ENCODE data around the gene TRMT112. TPM values are rescaled to one million over a fixed set of nuclear protein-coding genes. Genes with fewer than 3 reads are reported as not detected.

Gene TRMT112
- total RNA-seq = 100 to 1,000 TPM in 2 of 3 donors, 10 to 100 TPM in 1; 98.4 to 106 (median 105) TPM
- total RNA-seq (2013) = 195 TPM

DNA sequence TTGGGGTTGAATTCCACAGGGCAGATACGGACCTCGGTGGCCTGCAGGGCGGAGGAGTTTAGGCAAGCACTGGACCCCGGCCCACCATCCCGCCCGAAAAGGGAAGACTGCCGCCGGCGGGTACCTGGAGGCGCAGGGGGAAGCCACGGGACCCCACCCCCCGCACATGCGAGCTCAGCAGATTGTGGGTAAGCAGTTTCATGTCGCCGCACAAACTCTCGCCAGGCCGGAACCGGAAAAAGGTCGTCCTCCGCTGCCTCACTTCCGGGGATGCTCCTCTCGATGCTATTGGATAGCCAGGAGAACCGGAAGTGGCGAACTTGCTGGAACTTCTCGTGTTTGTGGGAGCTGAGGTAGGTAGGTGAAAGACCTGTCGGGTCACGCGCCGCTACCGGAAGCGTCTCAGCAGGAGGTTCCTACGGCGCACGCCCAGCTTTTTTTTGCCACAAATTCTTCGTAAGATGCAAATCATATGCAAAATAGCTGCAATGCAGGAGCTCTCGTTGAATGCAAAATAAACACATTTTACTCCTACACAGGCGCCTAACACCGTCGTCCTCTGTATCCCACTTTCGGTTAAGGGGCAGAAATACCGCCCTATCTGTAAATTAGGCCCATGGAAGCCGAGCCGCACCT, at the start of gene TRMT112:
TRMT112 (minus strand) TSS at position 235 of the 636 bp plus-strand sequence; CDS start at position 202, 33 bp downstream.
- H3K4me1 Mint-ChIP-seq = peaks cover 54 to 61% of the 10 kb centered on the region in 2 donors

GRCh38 chr11:64366751-64367150, 49.4 kb upstream of the TRMT112 start:
- Mint-ChIP-seq H3K36me3 (peaks cover 7% of the 10 kb centered on the region), H3K9me3 (no peaks in the 10 kb centered on the region), H3K4me1 (peaks cover 0 to 5% of the 10 kb centered on the region in 2 donors), H3K27ac (no peak overlapping the region), H3K4me3 (no peak overlapping the region), H3K27me3 (ENCODE audit: low read depth in 2 of 2) (no peaks in the 10 kb centered on the region)
- no peaks in the 10 kb centered on the region for H3K9me3 ChIP-seq (ENCODE audit: control insufficient read depth, insufficient read depth, low read length)
- TF ChIP-seq, protein P1, sequence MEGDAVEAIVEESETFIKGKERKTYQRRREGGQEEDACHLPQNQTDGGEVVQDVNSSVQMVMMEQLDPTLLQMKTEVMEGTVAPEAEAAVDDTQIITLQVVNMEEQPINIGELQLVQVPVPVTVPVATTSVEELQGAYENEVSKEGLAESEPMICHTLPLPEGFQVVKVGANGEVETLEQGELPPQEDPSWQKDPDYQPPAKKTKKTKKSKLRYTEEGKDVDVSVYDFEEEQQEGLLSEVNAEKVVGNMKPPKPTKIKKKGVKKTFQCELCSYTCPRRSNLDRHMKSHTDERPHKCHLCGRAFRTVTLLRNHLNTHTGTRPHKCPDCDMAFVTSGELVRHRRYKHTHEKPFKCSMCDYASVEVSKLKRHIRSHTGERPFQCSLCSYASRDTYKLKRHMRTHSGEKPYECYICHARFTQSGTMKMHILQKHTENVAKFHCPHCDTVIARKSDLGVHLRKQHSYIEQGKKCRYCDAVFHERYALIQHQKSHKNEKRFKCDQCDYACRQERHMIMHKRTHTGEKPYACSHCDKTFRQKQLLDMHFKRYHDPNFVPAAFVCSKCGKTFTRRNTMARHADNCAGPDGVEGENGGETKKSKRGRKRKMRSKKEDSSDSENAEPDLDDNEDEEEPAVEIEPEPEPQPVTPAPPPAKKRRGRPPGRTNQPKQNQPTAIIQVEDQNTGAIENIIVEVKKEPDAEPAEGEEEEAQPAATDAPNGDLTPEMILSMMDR (IDR thresholded peaks at IDR 0.05) = no peak
- no peak for DNase-seq
- ATAC-seq = no peak
- H3K27me3 ChIP-seq (ENCODE audit: control insufficient read depth, insufficient read depth, low read length) = no peaks in the 10 kb centered on the region
- no CpG with 5 or more reads among the region's 1 CpG for WGBS (ENCODE audit: insufficient coverage)
- no peak overlapping the region for H3K4me3 ChIP-seq (ENCODE audit: low read length)
- intact Hi-C loops (cut with micrococcal nuclease) = no loop called here
- peaks cover 51% of the 10 kb centered on the region for H3K36me3 ChIP-seq (ENCODE audit: control insufficient read depth, insufficient read depth, low read length)
- H3K27ac ChIP-seq (ENCODE audit: low read length) = no peak overlapping the region
- H3K4me1 ChIP-seq (ENCODE audit: control insufficient read depth, insufficient read depth, low read length) = no peaks in the 10 kb centered on the region

More for the DNA sequence above, at the start of gene TRMT112:
- Mint-ChIP-seq H3K27me3 (ENCODE audit: low read depth in 2 of 2) (no peaks in the 10 kb centered on the region), H3K36me3 (no peaks in the 10 kb centered on the region), H3K9me3 (no peaks in the 10 kb centered on the region), H3K27ac (peak within 1 kb of the TSS; percentile 88 to 99), H3K4me3 (peak within 1 kb of the TSS; percentile 97)
- peaks cover 30% of the 10 kb centered on the region for H3K4me1 ChIP-seq (ENCODE audit: control insufficient read depth, insufficient read depth, low read length)
- H3K27me3 ChIP-seq (ENCODE audit: control insufficient read depth, insufficient read depth, low read length) = no peaks in the 10 kb centered on the region
- intact Hi-C loops (cut with micrococcal nuclease) = loop anchor here (1.0 to 5.0 kb wide), 4 partner anchors 12 to 130 kb away; partner anchors contain the start of genes CCDC88B, ESRRA and STIP1
- H3K36me3 ChIP-seq (ENCODE audit: control insufficient read depth, insufficient read depth, low read length) = peaks cover 32% of the 10 kb centered on the region
- peak within 1 kb of the TSS; percentile 86 for H3K27ac ChIP-seq (ENCODE audit: low read length)
- H3K9me3 ChIP-seq (ENCODE audit: control insufficient read depth, insufficient read depth, low read length) = no peaks in the 10 kb centered on the region
- TF ChIP-seq, protein P1 (IDR thresholded peaks at IDR 0.05) = no peak
- ATAC-seq (peak; percentile 62 to 84 (median 76)), DNase-seq (peak; percentile 87 to 100)
- WGBS (ENCODE audit: insufficient coverage) = under 1% methylated on average over 43 of the region's 43 CpGs
- H3K4me3 ChIP-seq (ENCODE audit: low read length) = peak within 1 kb of the TSS; percentile 91

DNA sequence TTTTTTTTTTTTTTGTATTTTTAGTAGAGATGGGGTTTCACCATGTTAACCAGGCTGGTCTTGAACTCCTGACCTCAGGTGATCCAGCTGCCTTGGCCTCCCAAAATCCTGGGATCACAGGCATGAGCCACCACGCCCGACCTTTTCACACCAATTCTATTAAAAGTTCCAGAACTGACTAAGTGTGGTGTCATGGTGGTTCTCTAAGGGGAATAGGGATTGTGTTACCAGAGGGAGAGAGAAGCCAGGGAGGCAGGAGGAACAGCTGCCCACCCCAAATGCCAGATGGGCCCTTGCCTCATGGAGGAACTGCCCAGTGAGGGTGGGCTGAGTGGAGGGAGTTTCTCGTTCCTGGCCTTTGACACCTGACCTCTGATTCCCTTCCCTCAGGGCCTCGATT, 47.6 kb upstream of the TRMT112 start:
- Histone ChIP-seq H3K27me3 (ENCODE audit: control insufficient read depth, insufficient read depth, low read length) (no peaks in the 10 kb centered on the region), H3K9me3 (ENCODE audit: control insufficient read depth, insufficient read depth, low read length) (no peaks in the 10 kb centered on the region), H3K4me1 (ENCODE audit: control insufficient read depth, insufficient read depth, low read length) (peaks cover 14% of the 10 kb centered on the region), H3K4me3 (ENCODE audit: low read length) (no peak overlapping the region), H3K36me3 (ENCODE audit: control insufficient read depth, insufficient read depth, low read length) (peaks cover 56% of the 10 kb centered on the region), H3K27ac (ENCODE audit: low read length) (no peak overlapping the region)
- intact Hi-C loops (cut with micrococcal nuclease) = no loop called here
- TF ChIP-seq, protein P1 (IDR thresholded peaks at IDR 0.05) = no peak
- Mint-ChIP-seq H3K4me3 (no peak overlapping the region), H3K4me1 (peaks cover 4 to 12% of the 10 kb centered on the region in 2 donors), H3K27ac (no peak overlapping the region), H3K27me3 (ENCODE audit: low read depth in 2 of 2) (no peaks in the 10 kb centered on the region), H3K36me3 (peaks cover 7% of the 10 kb centered on the region), H3K9me3 (no peaks in the 10 kb centered on the region)
- DNase-seq (no peak), ATAC-seq (no peak)
- 86% methylated on average over 2 of the region's 4 CpGs for WGBS (ENCODE audit: insufficient coverage)
